GM10248 (cell line): ENCODE measurements around the gene ACBD3.
"Not testable (repeated sequence)": the region's sequence is repeated elsewhere in the genome, so short reads cannot be mapped to it uniquely, and the experiment has no call there.

Experiments used
- CTCF ChIA-PET: fragments of 300-600 bp; sonication (Branson Sonifier 250); formaldehyde crosslinking; extraction: SDS; loops from one replicate; lab custom pipeline; 2021; ENCODE audit warnings: antibody characterized with exemption; lab: Yijun Ruan, JAX
- POLR2A ChIA-PET: fragments of 350-650 bp; sonication (Branson Sonifier 250); formaldehyde crosslinking; extraction: SDS; loops from one replicate; lab custom pipeline; 2020; ENCODE audit warnings: antibody characterized with exemption; lab: Yijun Ruan, JAX
- DNase-seq: peaks from one replicate; pipeline ENCODE4 v3.0.0; 2012; ENCODE audit errors: extremely low spot score
- TF ChIP-seq, protein P1 (sequence below): IDR thresholded peaks from 2 replicates; pipeline ENCODE4 v1.5.1; 2012; ENCODE audit warnings: mild to moderate bottlenecking, low read depth; ENCODE audit errors: extremely low read depth, missing control alignments, control extremely low read depth

ACBD3 gene

DNA sequence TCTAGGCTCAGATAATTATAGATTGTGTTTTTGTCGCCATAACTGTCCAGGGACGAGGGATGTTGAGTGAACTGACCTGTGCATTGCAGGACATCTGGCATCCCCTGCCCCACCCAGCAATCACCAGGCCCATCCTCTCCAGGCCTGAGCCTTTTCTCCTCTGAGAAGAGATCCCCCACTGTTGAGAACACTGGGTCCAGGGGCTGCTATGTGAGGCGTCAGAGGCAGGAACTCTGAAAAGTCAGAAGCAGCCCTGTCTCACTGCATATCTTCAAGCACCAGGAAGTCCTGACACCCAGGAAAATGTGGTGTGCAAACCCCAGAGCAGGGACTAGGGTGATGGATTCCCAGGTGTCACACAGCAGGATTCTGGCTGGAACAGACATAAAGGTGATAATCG, 17.1 kb upstream of the ACBD3 start:
- POLR2A ChIA-PET, result no interaction called here
- DNase-seq, result no peak
- TF ChIP-seq, protein P1, sequence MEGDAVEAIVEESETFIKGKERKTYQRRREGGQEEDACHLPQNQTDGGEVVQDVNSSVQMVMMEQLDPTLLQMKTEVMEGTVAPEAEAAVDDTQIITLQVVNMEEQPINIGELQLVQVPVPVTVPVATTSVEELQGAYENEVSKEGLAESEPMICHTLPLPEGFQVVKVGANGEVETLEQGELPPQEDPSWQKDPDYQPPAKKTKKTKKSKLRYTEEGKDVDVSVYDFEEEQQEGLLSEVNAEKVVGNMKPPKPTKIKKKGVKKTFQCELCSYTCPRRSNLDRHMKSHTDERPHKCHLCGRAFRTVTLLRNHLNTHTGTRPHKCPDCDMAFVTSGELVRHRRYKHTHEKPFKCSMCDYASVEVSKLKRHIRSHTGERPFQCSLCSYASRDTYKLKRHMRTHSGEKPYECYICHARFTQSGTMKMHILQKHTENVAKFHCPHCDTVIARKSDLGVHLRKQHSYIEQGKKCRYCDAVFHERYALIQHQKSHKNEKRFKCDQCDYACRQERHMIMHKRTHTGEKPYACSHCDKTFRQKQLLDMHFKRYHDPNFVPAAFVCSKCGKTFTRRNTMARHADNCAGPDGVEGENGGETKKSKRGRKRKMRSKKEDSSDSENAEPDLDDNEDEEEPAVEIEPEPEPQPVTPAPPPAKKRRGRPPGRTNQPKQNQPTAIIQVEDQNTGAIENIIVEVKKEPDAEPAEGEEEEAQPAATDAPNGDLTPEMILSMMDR, result no peak
- CTCF ChIA-PET, result interaction anchor here (1.3 kb wide), 1 partner anchor 11 kb away, joined by 3 read pairs; no protein-coding TSS in a partner anchor

GRCh38 chr1:226203240-226203639, 16.7 kb upstream of the ACBD3 start:
- TF ChIP-seq, protein P1, result no peak
- ChIA-PET CTCF (interaction anchor here (1.2 to 9.9 kb wide), 6 partner anchors 8 to 130 kb away, joined by 3 to 186 read pairs (median 16); no protein-coding TSS in a partner anchor), POLR2A (no interaction called here)
- no peak for DNase-seq

DNA sequence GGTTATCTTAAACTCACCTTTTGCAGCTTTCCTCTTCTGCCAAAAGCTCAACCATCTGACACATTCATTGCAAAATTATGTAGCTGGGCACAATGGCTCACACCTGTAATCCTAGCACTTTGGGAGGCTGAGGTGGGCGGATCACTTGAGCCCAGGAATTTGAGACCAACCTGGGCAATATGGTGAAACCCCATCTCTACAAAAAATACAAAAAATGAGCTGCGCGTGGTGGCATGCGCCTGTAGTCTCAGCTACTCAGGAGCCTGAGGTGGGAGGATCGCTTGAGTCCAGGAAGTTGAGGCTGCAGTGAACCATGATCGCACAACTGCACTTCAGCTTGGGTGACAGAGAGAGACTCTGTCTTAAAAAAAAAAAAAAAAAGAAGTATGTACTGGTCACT, 16.1 kb upstream of the ACBD3 start:
- not testable (repeated sequence) for DNase-seq
- POLR2A ChIA-PET, result interaction anchor here (0.5 kb wide), 1 partner anchor 26 kb away, joined by 4 read pairs; no protein-coding TSS in a partner anchor
- CTCF ChIA-PET, result interaction anchor here (1.1 to 9.9 kb wide), 8 partner anchors 8 to 135 kb away, joined by 3 to 186 read pairs (median 4); partner anchors contain the start of gene MIXL1

- TF ChIP-seq, protein P1, result no peak
- DNase-seq, result no peak
- POLR2A ChIA-PET, result interaction anchor here (0.5 to 0.6 kb wide), 2 partner anchors 19 to 25 kb away, joined by 4 to 7 read pairs; no protein-coding TSS in a partner anchor
- CTCF ChIA-PET, result interaction anchor here (1.1 to 9.9 kb wide), 9 partner anchors 9 to 135 kb away, joined by 3 to 186 read pairs (median 4); partner anchors contain the start of genes LIN9 and MIXL1
Measured at GRCh38 chr1:226202246-226202645, 15.7 kb upstream of the ACBD3 start.

- POLR2A ChIA-PET, result interaction anchor here (0.6 kb wide), 1 partner anchor 73 kb away, joined by 3 read pairs; no protein-coding TSS in a partner anchor
- CTCF ChIA-PET, result interaction anchor here (0.6 to 9.9 kb wide), 17 partner anchors 10 to 224 kb away, joined by 3 to 186 read pairs (median 3); partner anchors contain the start of gene LIN9
- TF ChIP-seq, protein P1, result peak; percentile 61
- peak; percentile 71 for DNase-seq
Measured at GRCh38 chr1:226201029-226201593, 14.6 kb upstream of the ACBD3 start.

DNA sequence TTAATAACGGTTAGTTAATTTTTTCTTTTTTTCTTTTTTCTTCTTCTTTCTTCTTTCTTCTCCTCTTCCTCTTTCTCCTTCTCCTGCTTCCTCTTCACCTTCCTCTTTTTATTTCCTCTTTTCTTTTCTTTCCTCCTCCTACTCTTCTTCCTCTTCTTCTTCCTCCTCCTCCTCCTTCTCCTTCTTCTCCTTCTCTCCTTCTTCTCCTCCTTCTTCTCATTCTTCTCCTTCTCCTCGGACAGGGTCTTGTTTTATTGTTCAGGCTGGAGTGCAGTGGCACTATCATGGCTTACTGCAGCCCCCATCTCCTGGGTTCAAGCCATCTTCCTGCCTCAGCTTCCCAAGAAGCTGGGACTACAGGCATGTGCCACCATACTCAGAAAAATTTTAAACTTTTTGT, 13.4 kb upstream of the ACBD3 start:
- TF ChIP-seq, protein P1, result no peak
- POLR2A ChIA-PET, result no interaction called here
- CTCF ChIA-PET, result interaction anchor here (1.0 to 9.9 kb wide), 8 partner anchors 11 to 237 kb away, joined by 3 to 186 read pairs (median 4); no protein-coding TSS in a partner anchor
- DNase-seq, result no peak

GRCh38 chr1:226195144-226195543, 8.6 kb upstream of the ACBD3 start:
- TF ChIP-seq, protein P1, result no peak
- no peak for DNase-seq
- ChIA-PET POLR2A (no interaction called here), CTCF (interaction anchor here (1.0 to 9.9 kb wide), 4 partner anchors 16 to 139 kb away, joined by 3 to 186 read pairs (median 32); no protein-coding TSS in a partner anchor)
